ENCODE measurements around the gene NAALADL2.
"Not testable (repeated sequence)": the region's sequence is repeated elsewhere in the genome, so short reads cannot be mapped to it uniquely, and the experiment has no call there.

NAALADL2 gene

DNA sequence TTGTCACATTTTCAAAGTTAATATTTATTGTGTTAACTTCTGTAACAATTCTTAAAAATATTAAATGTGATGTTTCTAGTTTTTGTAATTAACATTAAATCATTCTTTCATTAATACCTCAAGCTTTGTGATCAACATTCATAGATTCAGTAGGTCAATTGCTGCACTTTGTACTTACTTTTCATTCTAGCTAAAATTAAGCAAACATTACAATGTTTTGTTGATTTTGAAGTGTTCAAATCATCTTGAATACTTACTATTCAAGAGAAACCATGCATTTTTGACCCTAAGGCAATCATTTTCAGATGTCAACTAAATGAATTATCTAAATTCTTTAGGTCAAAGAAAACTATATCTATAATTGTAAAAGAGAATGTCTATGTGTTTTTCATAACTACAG lies 933.1 kb downstream of the NAALADL2 start:
- in situ Hi-C loops (cut with HindIII; ENCODE audit: low sequenced_read_pairs): no loop called here
- no peak overlapping the region for H3K4me3 ChIP-seq (ENCODE audit: low read depth, low read length)

DNA sequence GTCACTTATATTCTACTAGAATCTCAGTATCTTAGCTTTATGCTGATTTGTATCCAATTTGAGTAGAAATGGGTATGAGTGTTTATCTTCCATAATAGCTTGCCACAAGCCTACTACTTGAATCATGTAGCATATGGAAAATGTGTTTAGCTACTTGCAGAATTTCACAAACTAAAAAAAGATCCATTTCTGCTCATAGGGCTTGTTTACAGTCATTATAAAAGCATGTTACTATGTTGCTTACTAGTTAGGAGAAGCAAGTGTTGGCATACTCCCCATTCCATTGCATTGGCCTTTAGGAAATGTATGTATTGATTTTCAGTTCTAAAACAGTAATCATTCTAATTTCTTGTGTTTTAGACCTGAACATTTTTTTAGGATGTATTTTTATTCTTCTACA lies 939.2 kb downstream of the NAALADL2 start:
- in situ Hi-C loops (cut with HindIII; ENCODE audit: low sequenced_read_pairs): no loop called here
- TF ChIP-seq, protein P1, sequence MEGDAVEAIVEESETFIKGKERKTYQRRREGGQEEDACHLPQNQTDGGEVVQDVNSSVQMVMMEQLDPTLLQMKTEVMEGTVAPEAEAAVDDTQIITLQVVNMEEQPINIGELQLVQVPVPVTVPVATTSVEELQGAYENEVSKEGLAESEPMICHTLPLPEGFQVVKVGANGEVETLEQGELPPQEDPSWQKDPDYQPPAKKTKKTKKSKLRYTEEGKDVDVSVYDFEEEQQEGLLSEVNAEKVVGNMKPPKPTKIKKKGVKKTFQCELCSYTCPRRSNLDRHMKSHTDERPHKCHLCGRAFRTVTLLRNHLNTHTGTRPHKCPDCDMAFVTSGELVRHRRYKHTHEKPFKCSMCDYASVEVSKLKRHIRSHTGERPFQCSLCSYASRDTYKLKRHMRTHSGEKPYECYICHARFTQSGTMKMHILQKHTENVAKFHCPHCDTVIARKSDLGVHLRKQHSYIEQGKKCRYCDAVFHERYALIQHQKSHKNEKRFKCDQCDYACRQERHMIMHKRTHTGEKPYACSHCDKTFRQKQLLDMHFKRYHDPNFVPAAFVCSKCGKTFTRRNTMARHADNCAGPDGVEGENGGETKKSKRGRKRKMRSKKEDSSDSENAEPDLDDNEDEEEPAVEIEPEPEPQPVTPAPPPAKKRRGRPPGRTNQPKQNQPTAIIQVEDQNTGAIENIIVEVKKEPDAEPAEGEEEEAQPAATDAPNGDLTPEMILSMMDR (IDR thresholded peaks at IDR 0.05; ENCODE audit: low read depth, low read length, missing control alignments): no peak
- no peak for DNase-seq (ENCODE audit: low read depth)
- no peak overlapping the region for H3K4me3 ChIP-seq (ENCODE audit: low read depth, low read length)

More for the DNA sequence above, 933.1 kb downstream of the NAALADL2 start:
- TF ChIP-seq, protein P1 (IDR thresholded peaks at IDR 0.05; ENCODE audit: low read depth, low read length, missing control alignments): no peak
- DNase-seq (ENCODE audit: low read depth): no peak

DNA sequence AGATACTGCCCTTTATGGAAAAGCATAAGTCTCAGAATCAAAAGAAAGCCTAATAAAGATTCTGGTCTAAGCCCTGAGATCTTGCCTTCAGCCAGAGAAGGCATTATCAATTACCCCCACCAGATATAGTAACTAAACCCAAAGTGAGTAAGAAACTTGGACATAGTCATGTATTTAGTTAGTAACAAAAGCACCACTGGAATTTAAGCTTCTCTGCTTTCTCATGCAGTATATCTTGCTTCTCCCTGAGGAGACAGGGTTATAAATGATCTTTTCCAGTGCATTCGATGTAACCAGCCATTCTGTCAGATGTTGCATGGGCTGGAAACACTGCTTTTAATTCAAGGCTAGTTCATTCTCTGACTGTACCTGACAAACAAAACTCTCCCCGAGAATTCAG lies 946.7 kb downstream of the NAALADL2 start:
- no peak overlapping the region for H3K4me3 ChIP-seq (ENCODE audit: low read depth, low read length)
- DNase-seq (ENCODE audit: low read depth): no peak
- in situ Hi-C loops (cut with HindIII; ENCODE audit: low sequenced_read_pairs): no loop called here
- TF ChIP-seq, protein P1 (IDR thresholded peaks at IDR 0.05; ENCODE audit: low read depth, low read length, missing control alignments): no peak

DNA sequence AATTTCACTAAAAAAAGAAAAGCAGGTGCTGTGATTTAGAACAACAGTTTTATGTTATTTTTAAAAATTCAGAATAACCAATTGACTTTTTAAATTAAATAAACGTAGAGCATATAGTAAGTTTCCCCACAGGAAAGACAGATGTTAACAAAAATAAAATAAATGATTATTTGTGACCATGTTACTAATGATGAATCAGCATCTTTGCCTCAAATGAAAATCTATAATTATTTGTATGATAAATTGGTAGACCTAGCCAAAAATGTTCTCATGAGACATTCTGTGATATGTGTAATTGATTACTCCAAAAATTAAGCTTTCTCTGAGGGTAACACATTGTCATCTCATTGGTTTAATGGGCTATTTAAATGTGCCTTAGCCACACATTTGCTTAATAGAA lies 948.0 kb downstream of the NAALADL2 start:
- no peak for DNase-seq (ENCODE audit: low read depth)
- TF ChIP-seq, protein P1 (IDR thresholded peaks at IDR 0.05; ENCODE audit: low read depth, low read length, missing control alignments): no peak
- in situ Hi-C loops (cut with HindIII; ENCODE audit: low sequenced_read_pairs): no loop called here
- no peak overlapping the region for H3K4me3 ChIP-seq (ENCODE audit: low read depth, low read length)

DNA sequence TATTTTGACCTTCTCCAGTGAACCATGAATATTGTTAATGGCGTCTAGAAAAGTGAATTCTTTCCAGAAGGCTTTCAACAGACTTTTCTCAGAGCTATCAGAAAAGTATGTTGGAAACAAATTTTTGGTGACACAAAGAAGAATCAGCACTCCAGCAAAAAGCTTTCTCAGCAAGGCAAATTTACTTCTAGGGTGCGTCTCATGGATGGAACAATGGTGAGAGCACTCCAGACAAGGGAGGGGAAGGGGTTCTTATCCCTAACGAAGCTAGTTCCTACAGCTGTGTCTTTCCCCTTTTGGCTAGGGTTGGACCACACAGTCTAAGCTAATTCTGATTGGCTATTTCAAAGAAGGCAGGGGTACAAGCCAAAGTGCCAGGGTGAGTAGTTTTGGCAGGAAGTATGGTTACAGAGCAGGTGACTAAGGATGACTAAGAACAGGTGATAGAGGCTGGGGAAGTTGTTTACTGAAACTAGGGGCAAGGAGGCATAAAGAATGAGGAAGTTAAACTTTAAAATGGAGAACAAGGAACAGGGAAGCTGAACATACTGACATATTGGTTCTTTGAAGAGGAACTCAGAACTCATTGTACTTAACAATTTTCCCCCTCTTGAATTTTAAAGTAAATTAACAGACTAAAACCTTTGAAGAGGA lies 959.8 kb downstream of the NAALADL2 start:
- in situ Hi-C loops (cut with HindIII; ENCODE audit: low sequenced_read_pairs): no loop called here
- TF ChIP-seq, protein P1 (IDR thresholded peaks at IDR 0.05; ENCODE audit: low read depth, low read length, missing control alignments): no peak
- DNase-seq (ENCODE audit: low read depth): no peak
- no peak overlapping the region for H3K4me3 ChIP-seq (ENCODE audit: low read depth, low read length)

DNA sequence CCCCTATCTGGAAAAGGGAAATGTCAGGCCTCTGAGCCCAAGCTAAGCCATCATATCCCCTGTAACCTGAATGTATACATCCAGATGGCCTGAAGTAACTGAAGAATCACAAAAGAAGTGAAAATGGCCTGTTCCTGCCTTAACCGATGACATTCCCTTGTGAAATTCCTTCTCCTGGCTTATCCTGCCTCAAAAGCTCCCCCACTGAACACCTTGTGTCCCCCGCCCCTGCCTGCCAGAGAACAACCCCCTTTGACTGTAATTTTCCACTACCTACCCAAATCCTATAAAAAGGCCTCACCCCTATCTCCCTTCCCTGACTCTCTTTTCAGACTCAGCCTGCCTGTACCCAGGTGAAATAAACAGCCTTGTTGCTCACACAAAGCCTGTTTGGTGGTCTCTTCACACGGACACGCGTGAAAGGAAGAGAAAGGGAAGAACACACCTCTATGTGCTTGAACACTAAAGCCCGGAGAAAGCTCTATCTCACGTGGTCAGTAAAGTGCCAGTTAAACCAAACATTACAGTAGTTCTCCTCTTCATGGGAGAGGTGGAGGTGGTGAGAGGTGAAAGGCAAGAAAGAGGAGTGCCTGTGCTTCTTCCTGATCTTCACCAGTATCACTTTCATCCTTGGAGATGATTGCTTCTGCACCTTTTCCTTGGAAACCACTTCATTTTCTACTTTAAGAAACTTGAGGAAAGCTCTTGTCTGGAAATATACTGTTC lies 963.8 kb downstream of the NAALADL2 start:
- H3K4me3 ChIP-seq (ENCODE audit: low read depth, low read length); in situ Hi-C loops (cut with HindIII; ENCODE audit: low sequenced_read_pairs); DNase-seq (ENCODE audit: low read depth): not testable (repeated sequence)

DNA sequence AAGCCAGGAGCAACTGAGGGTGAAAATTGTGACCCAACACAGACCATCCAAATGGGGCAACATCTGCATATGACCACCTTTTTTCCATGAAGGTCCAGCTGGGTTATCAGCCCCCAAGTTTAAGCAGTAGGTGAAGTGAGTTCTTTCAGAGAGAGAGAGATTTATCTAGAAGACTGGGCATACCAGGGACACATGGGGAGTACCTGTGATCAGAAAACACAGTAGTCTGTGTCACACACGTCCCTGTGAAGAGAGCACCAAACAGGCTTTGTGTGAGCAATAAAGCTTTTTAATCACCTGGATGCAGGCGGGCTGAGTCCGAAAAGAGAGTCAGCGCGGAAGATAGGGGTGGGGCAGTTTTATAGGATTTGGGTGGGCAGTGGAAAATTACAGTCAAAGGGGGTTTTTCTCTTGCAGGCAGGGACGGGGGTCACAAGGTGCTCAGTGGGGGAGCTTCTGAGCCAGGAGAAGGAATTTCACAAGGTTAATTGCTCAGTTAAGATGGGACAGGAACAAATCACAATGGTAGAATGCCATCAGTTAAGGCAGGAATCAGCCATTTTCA lies 966.0 kb downstream of the NAALADL2 start:
- in situ Hi-C loops (cut with HindIII; ENCODE audit: low sequenced_read_pairs); H3K4me3 ChIP-seq (ENCODE audit: low read depth, low read length): not testable (repeated sequence)

More for the DNA sequence above, 966.0 kb downstream of the NAALADL2 start:
- not testable (repeated sequence) for DNase-seq (ENCODE audit: low read depth)

Measured in astrocyte of the cerebellum (primary cell).